ENCODE measurements around the gene GRIP2.

GRCh38 chr3:14483286-14483685 is 56.9 kb downstream of the GRIP2 start:
- TF ChIP-seq POLR2A (IDR thresholded peaks at IDR 0.05) (no peak), CTCF (IDR thresholded peaks at IDR 0.05) (no peak)
